ENCODE data around the gene MOCS1. TPM values are rescaled to one million over a fixed set of nuclear protein-coding genes. Genes with fewer than 3 reads are reported as not detected.
A peak's percentile ranks its signal among the peaks of the same experiment; 100 is the strongest.

Gene MOCS1
- 11.3 and 17.9 TPM in 2 replicates for total RNA-seq (ENCODE audit: low replicate concordance)

DNA sequence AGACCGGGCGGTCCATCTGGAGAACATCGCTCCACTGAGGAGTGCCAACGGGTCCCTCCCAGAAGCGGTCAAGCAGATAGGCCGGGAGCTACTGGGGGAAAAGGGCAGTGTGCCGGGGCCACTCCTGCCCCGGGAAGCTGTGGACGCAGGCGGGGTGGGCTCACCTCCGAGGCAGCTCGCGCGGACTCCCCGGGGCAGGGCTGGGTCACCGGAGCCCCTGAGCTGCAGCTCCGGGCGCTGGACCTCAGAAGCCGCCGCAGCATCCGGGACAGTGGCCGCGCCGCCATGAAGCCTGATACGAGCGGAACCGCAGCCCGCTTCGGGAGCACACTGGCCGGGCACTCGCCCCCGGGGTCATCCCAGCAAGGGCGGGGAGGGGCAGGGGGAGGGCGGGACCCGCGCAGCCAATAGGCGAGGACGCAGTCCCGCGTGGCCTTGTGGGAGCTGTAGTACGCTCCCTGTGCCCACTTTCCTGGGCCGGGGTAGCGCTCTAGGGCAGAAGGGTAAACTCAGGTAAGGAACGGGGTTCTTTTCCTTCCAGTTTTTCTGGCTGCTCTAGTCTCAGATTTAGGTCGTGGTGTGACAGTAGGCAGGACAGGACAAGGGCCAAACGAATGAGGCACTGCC is at the start of gene MOCS1:
Gene MOCS1 (minus strand): TSS at position 332 of the 627 bp plus-strand sequence. CDS start 45 bp downstream, at position 287.
- Histone ChIP-seq H3K4me1 (peaks cover 34% of the 10 kb centered on the region), H3K4me2 (peak within 1 kb of the TSS; percentile 99), H3K4me3 (peak within 1 kb of the TSS; percentile 93), H3K79me2 (ENCODE audit: low read depth) (peaks cover 7% of the 10 kb centered on the region), H3K36me3 (no peaks in the 10 kb centered on the region), H3F3A (ENCODE audit: low read depth) (no peaks in the 10 kb centered on the region), H3K27me3 (peaks cover 13% of the 10 kb centered on the region), H4K20me1 (ENCODE audit: low read depth) (no peaks in the 10 kb centered on the region), H3K9me3 (ENCODE audit: low read depth) (no peaks in the 10 kb centered on the region), H3K27ac (no peak within 1 kb of the TSS), H3K9ac (peak within 1 kb of the TSS; percentile 42), H2AFZ (replicated peaks) (peak within 1 kb of the TSS; percentile 94)
- H3K9me3 Mint-ChIP-seq, result no peaks in the 10 kb centered on the region
- TF ChIP-seq EZH2 (IDR thresholded peaks at IDR 0.05), result no peak
- peak within 1 kb of the TSS; percentile 96 for H3K4me3 Mint-ChIP-seq
- peak within 1 kb of the TSS; percentile 87 for H3K27ac Mint-ChIP-seq
- peaks cover 28% of the 10 kb centered on the region for H3K4me1 Mint-ChIP-seq
- no peaks in the 10 kb centered on the region for H3K27me3 Mint-ChIP-seq (ENCODE audit: insufficient read depth, low read depth)
- peak; percentile 89 for DNase-seq (ENCODE audit: low spot score)
- H3K36me3 Mint-ChIP-seq, result peaks cover 4% of the 10 kb centered on the region

DNA sequence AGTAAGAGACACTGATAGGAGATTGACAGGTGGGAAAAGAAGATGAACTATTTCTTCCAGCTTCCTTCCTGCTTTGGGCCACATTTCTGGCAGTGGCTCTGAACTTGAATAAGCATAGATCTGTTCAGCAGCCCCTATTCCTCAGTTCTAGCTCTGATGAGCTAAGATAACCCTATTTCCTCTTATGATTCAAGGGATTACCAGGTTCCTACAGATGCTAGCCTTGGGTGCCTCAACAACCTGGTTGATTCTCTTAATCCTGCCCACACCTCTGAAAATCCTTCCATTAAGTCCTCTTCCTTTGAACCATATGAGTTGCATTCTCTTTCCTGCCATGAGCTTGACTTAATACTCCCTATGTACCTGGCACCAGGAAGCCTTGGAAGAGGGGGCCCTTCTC is 49.8 kb upstream of the MOCS1 start:
- no peaks in the 10 kb centered on the region for H3K9me3 ChIP-seq (ENCODE audit: low read depth)
- H3K27me3 Mint-ChIP-seq (ENCODE audit: insufficient read depth, low read depth), result peaks cover 6% of the 10 kb centered on the region
- DNase-seq (ENCODE audit: low spot score), result no peak
- H4K20me1 ChIP-seq (ENCODE audit: low read depth), result no peaks in the 10 kb centered on the region
- no peak overlapping the region for H3K4me3 ChIP-seq
- TF ChIP-seq EZH2phosphoT487 (IDR thresholded peaks at IDR 0.05), result no peak
- no peak for TF ChIP-seq EZH2 (IDR thresholded peaks at IDR 0.05)
- TF ChIP-seq CTCF (IDR thresholded peaks at IDR 0.05), result no peak
- no peak overlapping the region for H3K4me3 Mint-ChIP-seq
- H3K36me3 ChIP-seq, result no peaks in the 10 kb centered on the region
- H3F3A ChIP-seq (ENCODE audit: low read depth), result no peaks in the 10 kb centered on the region
- H3K36me3 Mint-ChIP-seq, result no peaks in the 10 kb centered on the region
- no peak overlapping the region for H3K27ac Mint-ChIP-seq
- no peaks in the 10 kb centered on the region for H3K4me1 ChIP-seq
- no peaks in the 10 kb centered on the region for H3K79me2 ChIP-seq (ENCODE audit: low read depth)
- peaks cover 4% of the 10 kb centered on the region for H3K4me1 Mint-ChIP-seq
- H3K9me3 Mint-ChIP-seq, result no peaks in the 10 kb centered on the region
- H3K4me2 ChIP-seq, result no peak overlapping the region
- H3K27me3 ChIP-seq, result no peaks in the 10 kb centered on the region
- no peak overlapping the region for H2AFZ ChIP-seq (replicated peaks)
- no peak overlapping the region for H3K27ac ChIP-seq
- H3K9ac ChIP-seq, result no peak overlapping the region

DNA sequence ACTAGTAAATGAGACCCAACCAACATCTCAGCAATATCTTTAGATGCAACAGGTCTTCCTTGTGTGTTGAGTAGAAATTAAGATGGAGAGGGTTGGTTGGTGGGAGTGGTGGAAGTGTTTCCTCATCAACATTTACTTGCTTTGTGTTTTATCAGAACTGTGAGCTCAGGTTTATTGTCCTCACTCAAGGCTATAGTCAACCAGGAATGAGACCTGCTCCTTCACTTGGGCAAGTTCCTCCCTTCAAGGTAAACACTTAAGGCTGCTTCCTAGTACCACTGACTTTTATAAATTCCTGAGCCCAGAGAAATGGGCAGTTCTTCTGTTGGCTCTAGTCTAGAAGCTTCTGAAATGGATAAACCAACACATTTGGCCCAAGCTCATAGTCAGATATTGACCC is 48.9 kb upstream of the MOCS1 start:
- no peaks in the 10 kb centered on the region for H3K27me3 ChIP-seq
- no peak overlapping the region for H3K4me2 ChIP-seq
- no peaks in the 10 kb centered on the region for H3K36me3 ChIP-seq
- TF ChIP-seq EZH2 (IDR thresholded peaks at IDR 0.05), result no peak
- no peak for TF ChIP-seq EZH2phosphoT487 (IDR thresholded peaks at IDR 0.05)
- TF ChIP-seq CTCF (IDR thresholded peaks at IDR 0.05), result no peak
- H3K27ac ChIP-seq, result no peak overlapping the region
- no peak for DNase-seq (ENCODE audit: low spot score)
- H3K9me3 Mint-ChIP-seq, result no peaks in the 10 kb centered on the region
- H3K36me3 Mint-ChIP-seq, result no peaks in the 10 kb centered on the region
- H3F3A ChIP-seq (ENCODE audit: low read depth), result no peaks in the 10 kb centered on the region
- H3K27me3 Mint-ChIP-seq (ENCODE audit: insufficient read depth, low read depth), result peaks cover 6% of the 10 kb centered on the region
- no peaks in the 10 kb centered on the region for H3K9me3 ChIP-seq (ENCODE audit: low read depth)
- no peaks in the 10 kb centered on the region for H3K79me2 ChIP-seq (ENCODE audit: low read depth)
- no peak overlapping the region for H2AFZ ChIP-seq (replicated peaks)
- H3K4me1 ChIP-seq, result no peaks in the 10 kb centered on the region
- no peak overlapping the region for H3K4me3 ChIP-seq
- no peak overlapping the region for H3K4me3 Mint-ChIP-seq
- peaks cover 4% of the 10 kb centered on the region for H3K4me1 Mint-ChIP-seq
- no peaks in the 10 kb centered on the region for H4K20me1 ChIP-seq (ENCODE audit: low read depth)
- no peak overlapping the region for H3K27ac Mint-ChIP-seq
- H3K9ac ChIP-seq, result no peak overlapping the region

GRCh38 chr6:39982720-39983119 is 48.5 kb upstream of the MOCS1 start:
- H3K27me3 ChIP-seq, result no peaks in the 10 kb centered on the region
- no peaks in the 10 kb centered on the region for H3F3A ChIP-seq (ENCODE audit: low read depth)
- Mint-ChIP-seq H3K9me3 (no peaks in the 10 kb centered on the region), H3K36me3 (no peaks in the 10 kb centered on the region), H3K27ac (no peak overlapping the region), H3K4me3 (no peak overlapping the region), H3K4me1 (peaks cover 4% of the 10 kb centered on the region), H3K27me3 (ENCODE audit: insufficient read depth, low read depth) (peaks cover 6% of the 10 kb centered on the region)
- H3K36me3 ChIP-seq, result no peaks in the 10 kb centered on the region
- no peaks in the 10 kb centered on the region for H3K79me2 ChIP-seq (ENCODE audit: low read depth)
- TF ChIP-seq CTCF (IDR thresholded peaks at IDR 0.05) (no peak), EZH2 (IDR thresholded peaks at IDR 0.05) (no peak), EZH2phosphoT487 (IDR thresholded peaks at IDR 0.05) (no peak)
- H2AFZ ChIP-seq (replicated peaks), result no peak overlapping the region
- H4K20me1 ChIP-seq (ENCODE audit: low read depth), result no peaks in the 10 kb centered on the region
- no peaks in the 10 kb centered on the region for H3K4me1 ChIP-seq
- H3K9ac ChIP-seq, result no peak overlapping the region
- DNase-seq (ENCODE audit: low spot score), result no peak
- no peaks in the 10 kb centered on the region for H3K9me3 ChIP-seq (ENCODE audit: low read depth)
- no peak overlapping the region for H3K4me3 ChIP-seq
- no peak overlapping the region for H3K4me2 ChIP-seq
- no peak overlapping the region for H3K27ac ChIP-seq
